HEK293 (cell line): Measurements from ENCODE around the gene PGAP6.

Source experiments
- BCL11B ChIP-seq: fragments of 450-650 bp; formaldehyde crosslinking; IDR thresholded peaks from 2 replicates; pipeline ENCODE4 v1.5.1; 2016; ENCODE audit warnings: low read depth, missing biosample characterization, missing genetic modification characterization
- EGR2 ChIP-seq: fragments of 450-650 bp; formaldehyde crosslinking; IDR thresholded peaks from 2 replicates; pipeline ENCODE4 v1.5.1; 2016; ENCODE audit warnings: low read depth, missing biosample characterization, missing genetic modification characterization
- GFI1B ChIP-seq: fragments of 450-650 bp; formaldehyde crosslinking; IDR thresholded peaks from 2 replicates; pipeline ENCODE4 v1.5.1; 2016; ENCODE audit warnings: missing biosample characterization, missing genetic modification characterization
- GLI4 ChIP-seq: fragments of 450-650 bp; formaldehyde crosslinking; IDR thresholded peaks from 2 replicates; pipeline ENCODE4 v1.5.1; 2016; ENCODE audit warnings: missing biosample characterization, missing genetic modification characterization
- GLIS1 ChIP-seq: fragments of 450-650 bp; formaldehyde crosslinking; IDR thresholded peaks from 2 replicates; pipeline ENCODE4 v1.5.1; 2016; ENCODE audit warnings: missing biosample characterization, missing genetic modification characterization
- GLIS2 ChIP-seq: fragments of 450-650 bp; formaldehyde crosslinking; IDR thresholded peaks from 2 replicates; pipeline ENCODE4 v1.5.1; 2016; ENCODE audit warnings: missing biosample characterization, missing genetic modification characterization
- HOXA7 ChIP-seq: sonication (generic); formaldehyde crosslinking; IDR thresholded peaks from 2 replicates; pipeline ENCODE4 v1.8.1; 2022; ENCODE audit warnings: missing genetic modification reagents, borderline replicate concordance
- HOXC10 ChIP-seq: sonication (generic); formaldehyde crosslinking; IDR thresholded peaks from 2 replicates; pipeline ENCODE4 v1.8.1; 2023; ENCODE audit warnings: mild to moderate bottlenecking, missing genetic modification reagents
- KLF16 ChIP-seq: fragments of 450-650 bp; formaldehyde crosslinking; IDR thresholded peaks from 2 replicates; pipeline ENCODE4 v1.5.1; 2017; ENCODE audit warnings: missing biosample characterization, missing genetic modification characterization
- OVOL3 ChIP-seq: fragments of 450-650 bp; formaldehyde crosslinking; IDR thresholded peaks from 2 replicates; pipeline ENCODE4 v1.5.1; 2016; ENCODE audit warnings: missing biosample characterization, missing genetic modification characterization
- SCRT2 ChIP-seq: fragments of 450-650 bp; formaldehyde crosslinking; IDR thresholded peaks from 2 replicates; pipeline ENCODE4 v1.5.1; 2016; ENCODE audit warnings: missing biosample characterization, missing genetic modification characterization
- ZFHX2 ChIP-seq: fragments of 450-650 bp; formaldehyde crosslinking; conservative IDR thresholded peaks from 2 replicates; pipeline ENCODE4 v1.5.1; 2016; ENCODE audit warnings: missing biosample characterization, missing genetic modification characterization
- ZFP37 ChIP-seq: fragments of 450-650 bp; formaldehyde crosslinking; IDR thresholded peaks from 2 replicates; pipeline ENCODE4 v1.5.1; 2016; ENCODE audit warnings: missing biosample characterization, missing genetic modification characterization
- ZNF175 ChIP-seq: fragments of 450-650 bp; formaldehyde crosslinking; IDR thresholded peaks from 2 replicates; pipeline ENCODE4 v1.5.1; 2016; ENCODE audit warnings: missing biosample characterization, missing genetic modification characterization
- ZNF335 ChIP-seq: fragments of 450-650 bp; formaldehyde crosslinking; conservative IDR thresholded peaks from 2 replicates; pipeline ENCODE4 v1.5.1; 2016; ENCODE audit warnings: missing biosample characterization, missing genetic modification characterization
- ZNF350 ChIP-seq: fragments of 450-650 bp; formaldehyde crosslinking; IDR thresholded peaks from 2 replicates; pipeline ENCODE4 v1.5.0; 2017; ENCODE audit warnings: missing biosample characterization, mild to moderate bottlenecking, missing genetic modification characterization
- ZNF354C ChIP-seq: fragments of 450-650 bp; formaldehyde crosslinking; IDR thresholded peaks from 2 replicates; pipeline ENCODE4 v1.5.1; 2016; ENCODE audit warnings: missing biosample characterization, missing genetic modification characterization, low read depth, borderline replicate concordance
- ZNF426 ChIP-seq: fragments of 450-650 bp; formaldehyde crosslinking; IDR thresholded peaks from 2 replicates; pipeline ENCODE4 v1.5.1; 2017; ENCODE audit warnings: missing biosample characterization, missing genetic modification characterization, mild to moderate bottlenecking, inconsistent platforms, moderate library complexity
- ZNF501 ChIP-seq: fragments of 450-650 bp; formaldehyde crosslinking; IDR thresholded peaks from 2 replicates; pipeline ENCODE4 v1.5.1; 2016; ENCODE audit warnings: missing biosample characterization, missing genetic modification characterization
- ZNF549 ChIP-seq: fragments of 450-650 bp; IDR thresholded peaks from 2 replicates; pipeline ENCODE4 v1.5.1; 2018; ENCODE audit warnings: missing biosample characterization, missing genetic modification characterization, mild to moderate bottlenecking, inconsistent platforms, moderate library complexity
- ZNF558 ChIP-seq: fragments of 450-650 bp; formaldehyde crosslinking; IDR thresholded peaks from 2 replicates; pipeline ENCODE4 v1.5.1; 2016; ENCODE audit warnings: missing biosample characterization, missing genetic modification characterization
- ZNF561 ChIP-seq: fragments of 450-650 bp; IDR thresholded peaks from 2 replicates; pipeline ENCODE4 v1.5.1; 2018; ENCODE audit warnings: missing biosample characterization, missing genetic modification characterization, borderline replicate concordance
- ZNF571 ChIP-seq: fragments of 450-650 bp; formaldehyde crosslinking; IDR thresholded peaks from 2 replicates; pipeline ENCODE4 v1.5.0; 2017; ENCODE audit warnings: missing biosample characterization, missing genetic modification characterization
- ZNF624 ChIP-seq: fragments of 450-650 bp; formaldehyde crosslinking; IDR thresholded peaks from 2 replicates; pipeline ENCODE4 v1.5.1; 2017; ENCODE audit warnings: missing biosample characterization, missing genetic modification characterization
- ZNF654 ChIP-seq: fragments of 450-650 bp; formaldehyde crosslinking; IDR thresholded peaks from 2 replicates; pipeline ENCODE4 v1.5.1; 2016; ENCODE audit warnings: low read depth, missing biosample characterization, missing genetic modification characterization
- ZNF664 ChIP-seq: fragments of 450-650 bp; formaldehyde crosslinking; IDR thresholded peaks from 2 replicates; pipeline ENCODE4 v1.5.1; 2016; ENCODE audit warnings: missing biosample characterization, missing genetic modification characterization
- ZNF677 ChIP-seq: fragments of 450-650 bp; IDR thresholded peaks from 2 replicates; pipeline ENCODE4 v1.5.0; 2018; ENCODE audit warnings: missing biosample characterization, mild to moderate bottlenecking, missing genetic modification characterization, moderate library complexity
- ZNF76 ChIP-seq: fragments of 450-650 bp; formaldehyde crosslinking; IDR thresholded peaks from 2 replicates; pipeline ENCODE4; 2016; ENCODE audit warnings: low read depth, missing biosample characterization, missing genetic modification characterization, borderline replicate concordance
- ZNF837 ChIP-seq: fragments of 450-650 bp; formaldehyde crosslinking; IDR thresholded peaks from 2 replicates; pipeline ENCODE4 v1.5.1; 2016; ENCODE audit warnings: missing biosample characterization, missing genetic modification characterization
- TF ChIP-seq, protein P1 (sequence below): fragments of 450-650 bp; formaldehyde crosslinking; IDR thresholded peaks from 2 replicates; pipeline ENCODE4 v1.5.1; 2016; ENCODE audit warnings: missing biosample characterization, missing genetic modification characterization
- TF ChIP-seq, protein P2 (sequence below): fragments of 450-650 bp; formaldehyde crosslinking; conservative IDR thresholded peaks from 2 replicates; pipeline ENCODE4 v1.5.1; 2016; ENCODE audit warnings: low read depth, missing biosample characterization, missing genetic modification characterization
- TF ChIP-seq, protein P3 (sequence below): fragments of 450-650 bp; formaldehyde crosslinking; IDR thresholded peaks from 2 replicates; pipeline ENCODE4 v1.5.1; 2016; ENCODE audit warnings: missing biosample characterization, missing genetic modification characterization
- TF ChIP-seq, protein P4 (sequence below): fragments of 450-650 bp; formaldehyde crosslinking; optimal IDR thresholded peaks from 2 replicates; pipeline ENCODE3; 2016; ENCODE audit warnings: missing biosample characterization, mild to moderate bottlenecking, missing genetic modification characterization

PGAP6 gene

DNA sequence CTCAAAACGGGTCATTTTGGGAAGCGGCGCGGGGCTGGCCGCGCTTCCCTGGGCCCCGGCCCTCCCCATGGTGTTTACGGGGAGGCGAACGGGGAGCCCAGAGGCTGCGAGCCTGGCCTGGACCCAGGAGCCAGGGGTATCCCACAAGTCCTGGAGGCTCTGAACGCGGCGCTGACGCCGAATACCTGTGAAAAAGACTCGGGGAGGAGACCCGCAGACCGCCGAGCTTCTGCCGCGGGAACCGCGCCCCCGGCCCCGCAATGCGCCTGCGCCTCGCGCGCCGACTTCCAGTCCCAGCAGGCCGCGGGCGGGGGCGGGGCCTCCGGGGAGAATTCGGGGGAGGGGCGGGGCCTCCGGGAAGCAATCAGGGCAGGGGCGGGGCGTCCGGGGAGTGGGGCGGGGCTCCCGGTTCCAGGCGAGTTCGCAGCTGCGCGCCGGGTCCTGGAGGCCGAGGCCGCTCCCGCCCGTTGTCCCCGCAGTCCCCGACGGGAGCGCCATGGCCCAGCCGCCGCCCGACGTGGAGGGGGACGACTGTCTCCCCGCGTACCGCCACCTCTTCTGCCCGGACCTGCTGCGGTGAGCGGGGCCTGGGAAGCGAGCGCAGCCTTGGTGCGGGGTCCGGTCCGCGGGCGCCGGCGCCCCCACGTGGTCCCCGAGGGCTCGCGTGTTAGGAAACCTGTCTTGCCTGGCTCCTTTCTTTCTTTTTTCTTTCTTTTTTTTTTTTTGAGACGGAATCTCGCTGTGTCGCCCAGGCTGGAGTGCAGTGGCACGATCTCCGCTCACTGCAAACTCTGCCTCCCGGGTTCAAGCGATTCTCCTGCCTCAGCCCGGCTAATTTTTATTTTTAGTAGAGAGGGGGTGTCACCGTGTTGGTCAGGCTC lies 19.9 kb upstream of the PGAP6 start, which contains the start of gene DECR2 (continued):
- TF ChIP-seq, protein P1, sequence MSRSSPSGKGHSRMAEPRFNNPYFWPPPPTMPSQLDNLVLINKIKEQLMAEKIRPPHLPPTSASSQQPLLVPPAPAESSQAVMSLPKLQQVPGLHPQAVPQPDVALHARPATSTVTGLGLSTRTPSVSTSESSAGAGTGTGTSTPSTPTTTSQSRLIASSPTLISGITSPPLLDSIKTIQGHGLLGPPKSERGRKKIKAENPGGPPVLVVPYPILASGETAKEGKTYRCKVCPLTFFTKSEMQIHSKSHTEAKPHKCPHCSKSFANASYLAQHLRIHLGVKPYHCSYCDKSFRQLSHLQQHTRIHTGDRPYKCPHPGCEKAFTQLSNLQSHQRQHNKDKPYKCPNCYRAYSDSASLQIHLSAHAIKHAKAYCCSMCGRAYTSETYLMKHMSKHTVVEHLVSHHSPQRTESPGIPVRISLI (tag by site-specific recombination) = peak; percentile 93
- peak; percentile 86 for TF ChIP-seq KLF16
- TF ChIP-seq BCL11B (tag by site-specific recombination) = peak; percentile 71; the same call in 1 of the 2 replicates
- no peak for TF ChIP-seq ZNF549
- TF ChIP-seq ZNF501 (tag by site-specific recombination) = 0 out of 2 replicates have a peak, but pooled peaks have one; percentile 5
- no peak for TF ChIP-seq ZNF571 (tag by site-specific recombination)
- TF ChIP-seq SCRT2 (tag by site-specific recombination) = no peak
- no peak for TF ChIP-seq GFI1B (tag by site-specific recombination)
- TF ChIP-seq HOXA7 (CRISPR knock-in tag) = no peak
- TF ChIP-seq, protein P2, sequence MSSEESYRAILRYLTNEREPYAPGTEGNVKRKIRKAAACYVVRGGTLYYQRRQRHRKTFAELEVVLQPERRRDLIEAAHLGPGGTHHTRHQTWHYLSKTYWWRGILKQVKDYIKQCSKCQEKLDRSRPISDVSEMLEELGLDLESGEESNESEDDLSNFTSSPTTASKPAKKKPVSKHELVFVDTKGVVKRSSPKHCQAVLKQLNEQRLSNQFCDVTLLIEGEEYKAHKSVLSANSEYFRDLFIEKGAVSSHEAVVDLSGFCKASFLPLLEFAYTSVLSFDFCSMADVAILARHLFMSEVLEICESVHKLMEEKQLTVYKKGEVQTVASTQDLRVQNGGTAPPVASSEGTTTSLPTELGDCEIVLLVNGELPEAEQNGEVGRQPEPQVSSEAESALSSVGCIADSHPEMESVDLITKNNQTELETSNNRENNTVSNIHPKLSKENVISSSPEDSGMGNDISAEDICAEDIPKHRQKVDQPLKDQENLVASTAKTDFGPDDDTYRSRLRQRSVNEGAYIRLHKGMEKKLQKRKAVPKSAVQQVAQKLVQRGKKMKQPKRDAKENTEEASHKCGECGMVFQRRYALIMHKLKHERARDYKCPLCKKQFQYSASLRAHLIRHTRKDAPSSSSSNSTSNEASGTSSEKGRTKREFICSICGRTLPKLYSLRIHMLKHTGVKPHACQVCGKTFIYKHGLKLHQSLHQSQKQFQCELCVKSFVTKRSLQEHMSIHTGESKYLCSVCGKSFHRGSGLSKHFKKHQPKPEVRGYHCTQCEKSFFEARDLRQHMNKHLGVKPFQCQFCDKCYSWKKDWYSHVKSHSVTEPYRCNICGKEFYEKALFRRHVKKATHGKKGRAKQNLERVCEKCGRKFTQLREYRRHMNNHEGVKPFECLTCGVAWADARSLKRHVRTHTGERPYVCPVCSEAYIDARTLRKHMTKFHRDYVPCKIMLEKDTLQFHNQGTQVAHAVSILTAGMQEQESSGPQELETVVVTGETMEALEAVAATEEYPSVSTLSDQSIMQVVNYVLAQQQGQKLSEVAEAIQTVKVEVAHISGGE = peak; percentile 38; the same call in 1 of the 2 replicates
- TF ChIP-seq ZFP37 (tag by site-specific recombination) = 0 out of 2 replicates have a peak, but pooled peaks have one; percentile 22
- peak; percentile 99 for TF ChIP-seq ZNF837 (tag by site-specific recombination)
- peak; percentile 65; the same call in 1 of the 2 replicates for TF ChIP-seq GLIS2 (tag by site-specific recombination)
- no peak for TF ChIP-seq GLI4 (tag by site-specific recombination)
- peak; percentile 65 for TF ChIP-seq ZNF76 (tag by site-specific recombination)
- TF ChIP-seq, protein P3, sequence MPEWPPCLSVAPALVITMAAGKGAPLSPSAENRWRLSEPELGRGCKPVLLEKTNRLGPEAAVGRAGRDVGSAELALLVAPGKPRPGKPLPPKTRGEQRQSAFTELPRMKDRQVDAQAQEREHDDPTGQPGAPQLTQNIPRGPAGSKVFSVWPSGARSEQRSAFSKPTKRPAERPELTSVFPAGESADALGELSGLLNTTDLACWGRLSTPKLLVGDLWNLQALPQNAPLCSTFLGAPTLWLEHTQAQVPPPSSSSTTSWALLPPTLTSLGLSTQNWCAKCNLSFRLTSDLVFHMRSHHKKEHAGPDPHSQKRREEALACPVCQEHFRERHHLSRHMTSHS = no peak
- peak; percentile 66 for TF ChIP-seq ZNF561 (tag by site-specific recombination)
- TF ChIP-seq, protein P4, sequence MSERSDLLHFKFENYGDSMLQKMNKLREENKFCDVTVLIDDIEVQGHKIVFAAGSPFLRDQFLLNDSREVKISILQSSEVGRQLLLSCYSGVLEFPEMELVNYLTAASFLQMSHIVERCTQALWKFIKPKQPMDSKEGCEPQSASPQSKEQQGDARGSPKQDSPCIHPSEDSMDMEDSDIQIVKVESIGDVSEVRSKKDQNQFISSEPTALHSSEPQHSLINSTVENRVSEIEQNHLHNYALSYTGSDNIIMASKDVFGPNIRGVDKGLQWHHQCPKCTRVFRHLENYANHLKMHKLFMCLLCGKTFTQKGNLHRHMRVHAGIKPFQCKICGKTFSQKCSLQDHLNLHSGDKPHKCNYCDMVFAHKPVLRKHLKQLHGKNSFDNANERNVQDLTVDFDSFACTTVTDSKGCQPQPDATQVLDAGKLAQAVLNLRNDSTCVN (tag by site-specific recombination) = peak; percentile 88
- TF ChIP-seq ZNF354C (tag by site-specific recombination) = no peak
- peak; percentile 31; the same call in 1 of the 2 replicates for TF ChIP-seq GLIS1 (tag by site-specific recombination)
- TF ChIP-seq OVOL3 (tag by site-specific recombination) = 0 out of 2 replicates have a peak, but pooled peaks have one; percentile 43
- TF ChIP-seq ZNF654 (tag by site-specific recombination) = no peak; the same call in 1 of the 2 replicates
- no peak for TF ChIP-seq ZNF175
- TF ChIP-seq EGR2 = 0 out of 2 replicates have a peak, but pooled peaks have one; percentile 6
- no peak for TF ChIP-seq HOXC10 (CRISPR knock-in tag)
- TF ChIP-seq ZNF558 = no peak
- no peak; the same call in 1 of the 2 replicates for TF ChIP-seq ZFHX2 (tag by site-specific recombination)
- TF ChIP-seq ZNF335 (tag by site-specific recombination) = peak; percentile 53
- no peak for TF ChIP-seq ZNF677
- TF ChIP-seq ZNF426 (tag by site-specific recombination) = no peak
- no peak for TF ChIP-seq ZNF350 (tag by site-specific recombination)
- TF ChIP-seq ZNF624 (tag by site-specific recombination) = no peak
- no peak for TF ChIP-seq ZNF664 (tag by site-specific recombination)
